ENCODE data around the gene DNAH11.

Gene DNAH11

DNA sequence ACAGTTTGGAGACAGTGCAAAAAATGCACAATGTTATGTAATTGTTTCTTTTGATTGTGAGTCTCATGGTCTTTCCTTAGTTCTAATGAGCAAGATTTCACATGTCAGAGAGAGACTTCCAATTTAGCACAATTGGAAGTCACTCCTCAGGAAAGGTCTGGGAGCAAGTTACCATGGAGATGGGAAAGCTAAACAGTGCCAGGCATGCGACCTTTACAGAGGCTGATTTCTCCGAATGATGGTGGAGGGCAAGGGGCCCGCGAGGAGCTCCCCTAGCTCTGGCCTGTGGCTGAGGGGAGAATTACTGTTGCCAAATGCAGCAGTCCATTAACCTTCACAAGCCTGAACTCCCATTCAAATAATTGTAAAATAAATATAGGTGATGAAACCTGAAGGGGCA, 343.6 kb downstream of the DNAH11 start:
- TF ChIP-seq ARNT (IDR thresholded peaks at IDR 0.05) (no peak), LEF1 (IDR thresholded peaks at IDR 0.05; ENCODE audit: borderline replicate concordance) (no peak), CTBP1 (IDR thresholded peaks at IDR 0.05; ENCODE audit: borderline replicate concordance) (no peak), FOXM1 (IDR thresholded peaks at IDR 0.05; ENCODE audit: borderline replicate concordance) (no peak), NFRKB (IDR thresholded peaks at IDR 0.05) (no peak), L3MBTL2 (conservative IDR thresholded peaks at IDR 0.05) (no peak), ELF4 (IDR thresholded peaks at IDR 0.05) (no peak), FOXA1 (IDR thresholded peaks at IDR 0.05) (no peak)
- CTCF ChIA-PET, result no interaction called here
- DNase-seq (ENCODE audit: extremely low spot score), result no peak
- POLR2A ChIA-PET, result no interaction called here

GRCh38 chr7:21887353-21887752, 344.5 kb downstream of the DNAH11 start:
- DNase-seq (ENCODE audit: extremely low spot score), result no peak
- CTCF ChIA-PET, result no interaction called here
- TF ChIP-seq CTBP1 (IDR thresholded peaks at IDR 0.05; ENCODE audit: borderline replicate concordance), result no peak
- TF ChIP-seq SP1 (IDR thresholded peaks at IDR 0.05), result no peak
- TF ChIP-seq FOXA1 (IDR thresholded peaks at IDR 0.05), result no peak
- no peak for TF ChIP-seq ZNF384 (IDR thresholded peaks at IDR 0.05)
- TF ChIP-seq LEF1 (IDR thresholded peaks at IDR 0.05; ENCODE audit: borderline replicate concordance), result no peak
- no peak for TF ChIP-seq FOXK2 (IDR thresholded peaks at IDR 0.05)
- TF ChIP-seq SUZ12 (IDR thresholded peaks at IDR 0.05), result no peak
- no peak for TF ChIP-seq BHLHE40 (IDR thresholded peaks at IDR 0.05; ENCODE audit: borderline replicate concordance)
- TF ChIP-seq HDGF (IDR thresholded peaks at IDR 0.05; ENCODE audit: borderline replicate concordance), result no peak
- no peak for TF ChIP-seq FOXM1 (IDR thresholded peaks at IDR 0.05; ENCODE audit: borderline replicate concordance)
- no peak for TF ChIP-seq NFRKB (IDR thresholded peaks at IDR 0.05)
- no peak for TF ChIP-seq PKNOX1 (IDR thresholded peaks at IDR 0.05)
- no peak for TF ChIP-seq L3MBTL2 (conservative IDR thresholded peaks at IDR 0.05)
- no peak for TF ChIP-seq ARNT (IDR thresholded peaks at IDR 0.05)
- TF ChIP-seq ELF4 (IDR thresholded peaks at IDR 0.05), result no peak
- TF ChIP-seq TARDBP (IDR thresholded peaks at IDR 0.05), result no peak
- POLR2A ChIA-PET, result no interaction called here

DNA sequence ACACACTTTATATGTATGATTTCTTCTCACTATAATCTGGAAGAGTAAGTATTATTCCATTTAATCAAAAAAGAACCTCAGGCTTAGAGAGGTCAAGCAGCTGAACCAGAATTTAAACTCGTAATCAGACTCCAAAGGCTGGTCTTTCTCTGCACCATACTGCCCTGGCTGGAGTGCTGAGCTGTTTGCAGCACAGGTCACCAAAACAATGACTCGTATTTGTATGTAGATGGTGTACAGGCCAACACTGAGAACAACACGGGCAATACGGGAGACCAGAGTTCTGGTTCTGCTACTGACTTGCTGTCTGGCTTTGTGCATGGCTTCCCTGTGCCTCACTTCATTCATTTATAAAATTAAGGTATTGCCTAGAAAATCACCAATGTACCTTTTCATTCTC, 344.9 kb downstream of the DNAH11 start:
- no peak for TF ChIP-seq BHLHE40 (IDR thresholded peaks at IDR 0.05; ENCODE audit: borderline replicate concordance)
- no peak for TF ChIP-seq HDGF (IDR thresholded peaks at IDR 0.05; ENCODE audit: borderline replicate concordance)
- TF ChIP-seq ARNT (IDR thresholded peaks at IDR 0.05), result no peak
- TF ChIP-seq CTBP1 (IDR thresholded peaks at IDR 0.05; ENCODE audit: borderline replicate concordance), result no peak
- no peak for TF ChIP-seq SUZ12 (IDR thresholded peaks at IDR 0.05)
- TF ChIP-seq LEF1 (IDR thresholded peaks at IDR 0.05; ENCODE audit: borderline replicate concordance), result no peak
- TF ChIP-seq FOXK2 (IDR thresholded peaks at IDR 0.05), result no peak
- TF ChIP-seq FOXM1 (IDR thresholded peaks at IDR 0.05; ENCODE audit: borderline replicate concordance), result no peak
- no peak for TF ChIP-seq L3MBTL2 (conservative IDR thresholded peaks at IDR 0.05)
- no peak for TF ChIP-seq FOXA1 (IDR thresholded peaks at IDR 0.05)
- no peak for TF ChIP-seq SP1 (IDR thresholded peaks at IDR 0.05)
- TF ChIP-seq ELF4 (IDR thresholded peaks at IDR 0.05), result no peak
- no peak for TF ChIP-seq ZNF384 (IDR thresholded peaks at IDR 0.05)
- no peak for TF ChIP-seq PKNOX1 (IDR thresholded peaks at IDR 0.05)
- no peak for TF ChIP-seq TARDBP (IDR thresholded peaks at IDR 0.05)
- POLR2A ChIA-PET, result no interaction called here
- CTCF ChIA-PET, result no interaction called here
- no peak for DNase-seq (ENCODE audit: extremely low spot score)

DNA sequence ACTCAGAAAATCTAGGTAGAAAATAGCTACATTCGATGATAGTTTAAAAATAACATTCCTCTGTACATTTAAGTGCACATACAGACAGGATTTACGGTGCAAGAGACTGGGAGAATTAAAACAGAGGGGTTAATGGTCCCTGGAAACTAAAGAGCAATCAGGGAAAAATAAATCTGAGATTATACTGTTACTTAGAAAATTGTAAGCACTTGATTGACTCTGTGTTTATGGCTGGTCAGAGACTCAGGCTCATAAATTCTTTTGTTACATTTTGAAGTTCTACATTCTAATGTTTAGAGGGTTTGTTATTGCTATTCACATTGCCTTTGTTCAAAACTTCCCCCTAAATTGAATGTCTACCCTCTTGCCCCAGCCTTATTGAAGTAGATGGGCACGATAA, 348.5 kb downstream of the DNAH11 start:
- CTCF ChIA-PET, result no interaction called here
- DNase-seq (ENCODE audit: extremely low spot score), result no peak
- POLR2A ChIA-PET, result no interaction called here

GRCh38 chr7:21893401-21893800, 350.6 kb downstream of the DNAH11 start:
- TF ChIP-seq FOXA1 (IDR thresholded peaks at IDR 0.05) (no peak), L3MBTL2 (conservative IDR thresholded peaks at IDR 0.05) (no peak), ARNT (IDR thresholded peaks at IDR 0.05) (no peak), NFRKB (IDR thresholded peaks at IDR 0.05) (no peak), ZNF384 (IDR thresholded peaks at IDR 0.05) (no peak), FOXK2 (IDR thresholded peaks at IDR 0.05) (no peak), PKNOX1 (IDR thresholded peaks at IDR 0.05) (no peak), ELF4 (IDR thresholded peaks at IDR 0.05) (no peak), FOXM1 (IDR thresholded peaks at IDR 0.05; ENCODE audit: borderline replicate concordance) (no peak), CTBP1 (IDR thresholded peaks at IDR 0.05; ENCODE audit: borderline replicate concordance) (no peak)
- DNase-seq (ENCODE audit: extremely low spot score), result no peak
- ChIA-PET POLR2A (no interaction called here), CTCF (no interaction called here)

More for the DNA sequence above, 348.5 kb downstream of the DNAH11 start:
- no peak for TF ChIP-seq FOXK2 (IDR thresholded peaks at IDR 0.05)
- no peak for TF ChIP-seq ARNT (IDR thresholded peaks at IDR 0.05)
- no peak for TF ChIP-seq PKNOX1 (IDR thresholded peaks at IDR 0.05)

DNA sequence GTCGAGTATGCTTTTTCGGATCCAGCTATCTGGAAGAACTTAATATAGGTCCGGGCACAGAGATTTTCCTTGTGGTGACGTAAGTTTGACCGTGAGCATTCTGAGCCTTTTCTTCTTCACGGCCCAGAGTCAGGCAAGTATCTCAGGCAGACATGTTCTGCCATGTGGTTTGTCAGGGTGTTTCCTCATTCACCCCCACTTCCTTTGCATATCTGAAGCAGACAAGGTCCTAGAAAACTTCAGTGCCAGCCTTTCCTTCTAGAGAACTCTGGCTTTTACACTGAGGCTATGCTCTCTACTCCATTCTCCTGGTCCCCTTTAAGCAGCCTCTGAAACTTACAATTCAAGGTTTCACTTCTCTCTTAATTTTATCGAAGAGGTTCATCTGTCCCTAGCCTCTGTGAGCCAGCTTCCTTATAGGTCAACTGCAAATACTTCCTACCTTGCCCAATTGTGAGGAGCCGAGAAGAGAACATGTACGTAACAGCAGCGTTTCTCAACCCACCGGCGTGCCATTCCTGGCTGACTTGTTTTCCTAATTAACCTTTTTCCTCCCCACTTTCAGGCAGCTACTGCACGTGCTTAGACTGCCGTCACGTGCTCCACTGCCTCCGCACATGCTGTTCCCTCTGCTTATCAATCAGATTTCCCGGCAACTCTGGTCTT, 355.6 kb downstream of the DNAH11 start:
- ChIA-PET POLR2A (interaction anchor here (0.8 kb wide), 1 partner anchor 47 kb away, joined by 3 read pairs; the partner anchor contains the start of gene CDCA7L), CTCF (no interaction called here)
- TF ChIP-seq NFRKB (IDR thresholded peaks at IDR 0.05) (no peak), ARNT (IDR thresholded peaks at IDR 0.05) (no peak), BHLHE40 (IDR thresholded peaks at IDR 0.05; ENCODE audit: borderline replicate concordance) (no peak), LEF1 (IDR thresholded peaks at IDR 0.05; ENCODE audit: borderline replicate concordance) (no peak)
- no peak for DNase-seq (ENCODE audit: extremely low spot score)
